HepG2 (cell line): ENCODE measurements around the gene SMURF2. TPM values are rescaled to one million over a fixed set of nuclear protein-coding genes. Genes with fewer than 3 reads are reported as not detected.
A peak's percentile ranks its signal among the peaks of the same experiment; 100 is the strongest.

Experiments
- FOXP1 ChIP-seq, 2 experiments: fragments of 450-650 bp in 1 of 2; IDR thresholded peaks; 2 replicates each; pipeline ENCODE4 v1.6.1; 2017 to 2018; ENCODE audit warnings: antibody characterized with exemption in 1 of 2
- KDM4B ChIP-seq: sonication (generic); formaldehyde crosslinking; IDR thresholded peaks from 2 replicates; pipeline ENCODE4 v1.4.0; 2020; ENCODE audit warnings: missing genetic modification reagents
- MZF1 ChIP-seq: sonication (generic); formaldehyde crosslinking; IDR thresholded peaks from 2 replicates; pipeline ENCODE4 v1.8.1; 2023; ENCODE audit warnings: mild to moderate bottlenecking, missing genetic modification reagents, borderline replicate concordance
- ONECUT2 ChIP-seq: sonication (generic); formaldehyde crosslinking; IDR thresholded peaks from 2 replicates; pipeline ENCODE4 v1.4.0; 2020; ENCODE audit warnings: missing genetic modification reagents
- SNAI1 ChIP-seq: sonication (generic); formaldehyde crosslinking; IDR thresholded peaks from 2 replicates; pipeline ENCODE4 v1.5.0; 2020; ENCODE audit warnings: mild to moderate bottlenecking, missing genetic modification reagents, borderline replicate concordance
- SP4 ChIP-seq: sonication (generic); formaldehyde crosslinking; IDR thresholded peaks from 2 replicates; pipeline ENCODE4 v1.8.1; 2023; ENCODE audit warnings: mild to moderate bottlenecking, missing genetic modification reagents
- THAP11 ChIP-seq: IDR thresholded peaks from 2 replicates; pipeline ENCODE4 v1.6.1; 2016; ENCODE audit warnings: missing biosample characterization, missing genetic modification reagents
- ZKSCAN1 ChIP-seq: fragments of 150-350 bp; IDR thresholded peaks from 2 replicates; pipeline ENCODE4 v1.6.1; 2014; ENCODE audit warnings: low read length
- ZNF3 ChIP-seq: IDR thresholded peaks from 2 replicates; pipeline ENCODE4 v1.7.0; 2017; ENCODE audit warnings: inconsistent platforms
- ZNF570 ChIP-seq: sonication (generic); formaldehyde crosslinking; IDR thresholded peaks from 2 replicates; pipeline ENCODE4 v1.4.0; 2020; ENCODE audit warnings: mild to moderate bottlenecking, missing genetic modification reagents, borderline replicate concordance
- ZNF709 ChIP-seq: sonication (generic); formaldehyde crosslinking; IDR thresholded peaks from 2 replicates; pipeline ENCODE4 v1.5.0; 2020; ENCODE audit warnings: mild to moderate bottlenecking, missing genetic modification reagents
- polyA plus RNA-seq, 8 experiments: library from polyadenylated mRNA; depleted of rRNA in 3 of 8; stranded (reverse) in 7 of 8; unstranded in 1 of 8; fragments of >200 nt; fragmentation: Illumina TruSeq in 4 of 8; extraction: Trizol in 4 of 8; gene quantifications; 2 replicates each; pipeline versions ENCODE4 v1.2.1 to v1.2.3, GENCODE V29; 2011 to 2016; ENCODE audit warnings: low read depth in 4 of 8, missing spikeins in 1 of 8, mixed read lengths in 1 of 8; ENCODE audit not compliant: insufficient read depth in 1 of 8
- total RNA-seq, 5 experiments: library from RNA; depleted of rRNA; stranded (reverse); fragments of >200 nt; fragmentation: Illumina TruSeq; extraction: Trizol; gene quantifications; 2 replicates each; pipeline ENCODE4 v1.2.3, GENCODE V29; 2016; ENCODE audit warnings: low read depth in 1 of 5
- TF ChIP-seq, protein P1 (sequence below): sonication (generic); formaldehyde crosslinking; IDR thresholded peaks from 2 replicates; pipeline ENCODE4 v1.5.0; 2020; ENCODE audit warnings: missing genetic modification reagents
- TF ChIP-seq, protein P2 (sequence below): sonication (generic); formaldehyde crosslinking; IDR thresholded peaks from 2 replicates; pipeline ENCODE4 v1.9.0; 2021; ENCODE audit warnings: mild to moderate bottlenecking, missing genetic modification reagents
- TF ChIP-seq, protein P3 (sequence below): sonication (generic); formaldehyde crosslinking; IDR thresholded peaks from 2 replicates; pipeline ENCODE4 v1.5.0; 2020; ENCODE audit warnings: missing genetic modification reagents
- TF ChIP-seq, protein P4 (sequence below): IDR thresholded peaks from 2 replicates; pipeline ENCODE4 v1.6.1; 2016; ENCODE audit warnings: missing biosample characterization, missing genetic modification reagents, low read depth
- TF ChIP-seq, protein P5 (sequence below): sonication (generic); formaldehyde crosslinking; IDR thresholded peaks from 2 replicates; pipeline ENCODE4 v1.4.0; 2020; ENCODE audit warnings: mild to moderate bottlenecking, missing genetic modification reagents, borderline replicate concordance

Gene SMURF2
- total and polyA plus RNA-seq, 2 of the 13 experiments (the other 11 are each of a cell fraction or from before 2014, with no cell fraction given) = 14.9 to 24.3 TPM

DNA sequence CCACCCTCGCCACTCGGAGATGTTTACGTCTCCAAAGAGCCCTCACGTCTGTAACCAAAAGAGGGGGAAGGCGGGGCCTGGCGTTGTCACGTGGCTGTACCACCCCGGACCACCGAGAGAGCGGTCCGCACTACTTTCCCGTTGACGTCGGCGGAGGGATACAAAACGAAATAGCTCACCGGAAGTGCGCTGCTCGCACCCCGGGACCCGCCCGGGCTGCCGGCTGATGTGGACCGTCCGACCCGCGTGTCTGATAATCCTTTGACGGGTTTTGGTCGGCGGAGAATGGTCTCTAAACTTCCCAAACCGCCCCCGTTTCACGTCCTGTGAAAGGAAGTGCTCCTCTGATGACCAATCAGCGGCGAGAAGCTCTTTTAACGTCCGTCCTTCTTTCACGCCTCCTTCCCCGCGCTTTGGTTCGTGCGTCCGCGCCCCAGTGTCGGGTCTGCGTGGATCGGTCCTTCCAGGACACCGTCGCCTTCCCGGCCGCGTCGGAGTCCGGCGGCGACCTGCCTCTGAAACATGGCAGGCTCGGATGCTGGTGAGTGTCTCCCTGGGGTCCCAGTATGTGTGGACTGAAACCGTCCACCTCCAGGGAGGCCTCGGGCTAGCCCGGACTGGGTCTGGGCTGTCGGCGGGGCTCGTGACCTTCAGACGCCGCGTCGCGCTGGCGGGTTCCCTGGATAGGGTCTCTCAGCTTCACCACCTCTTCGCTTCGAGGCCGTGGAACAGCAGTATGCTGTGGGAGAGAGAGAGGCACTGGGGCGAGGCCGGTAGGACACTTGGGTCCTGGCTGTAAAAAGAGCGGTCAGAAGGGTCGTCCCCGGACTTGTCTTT, 155.3 kb downstream of the SMURF2 start, which contains the start of gene CEP95 (continued):
- TF ChIP-seq, protein P1, sequence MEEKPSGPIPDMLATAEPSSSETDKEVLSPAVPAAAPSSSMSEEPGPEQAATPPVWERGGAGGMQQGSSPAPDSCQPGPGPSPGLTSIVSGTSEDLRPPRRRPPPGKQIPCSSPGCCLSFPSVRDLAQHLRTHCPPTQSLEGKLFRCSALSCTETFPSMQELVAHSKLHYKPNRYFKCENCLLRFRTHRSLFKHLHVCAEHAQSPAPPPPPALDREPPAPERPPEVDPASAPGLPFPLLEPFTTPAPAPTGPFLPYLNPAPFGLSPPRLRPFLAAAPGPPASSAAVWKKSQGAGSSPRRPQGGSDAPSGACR = 0 out of 2 replicates have a peak, but pooled peaks have one; percentile 56
- TF ChIP-seq ZNF3 (CRISPR knock-in tag) (peak; percentile 29; the same call in 1 of the 2 replicates), KDM4B (CRISPR knock-in tag) (peak; percentile 16; the same call in 1 of the 2 replicates), SP4 (peak; percentile 88), ONECUT2 (CRISPR knock-in tag) (peak; percentile 29; the same call in 1 of the 2 replicates), ZNF570 (peak; percentile 79; the same call in 1 of the 2 replicates), ZKSCAN1 (no peak), FOXP1 (IDR thresholded peaks at IDR 0.05) (0 out of 2 replicates have a peak, but pooled peaks have one; percentile 38), FOXP1 (CRISPR knock-in tag; IDR thresholded peaks at IDR 0.05) (peak; percentile 14; the same call in 1 of the 2 replicates), MZF1 (CRISPR knock-in tag) (no peak), ZNF709 (CRISPR knock-in tag) (peak; percentile 95), SNAI1 (CRISPR knock-in tag) (peak; percentile 66; the same call in 1 of the 2 replicates), THAP11 (CRISPR knock-in tag) (peak; percentile 87)
- TF ChIP-seq, protein P2, sequence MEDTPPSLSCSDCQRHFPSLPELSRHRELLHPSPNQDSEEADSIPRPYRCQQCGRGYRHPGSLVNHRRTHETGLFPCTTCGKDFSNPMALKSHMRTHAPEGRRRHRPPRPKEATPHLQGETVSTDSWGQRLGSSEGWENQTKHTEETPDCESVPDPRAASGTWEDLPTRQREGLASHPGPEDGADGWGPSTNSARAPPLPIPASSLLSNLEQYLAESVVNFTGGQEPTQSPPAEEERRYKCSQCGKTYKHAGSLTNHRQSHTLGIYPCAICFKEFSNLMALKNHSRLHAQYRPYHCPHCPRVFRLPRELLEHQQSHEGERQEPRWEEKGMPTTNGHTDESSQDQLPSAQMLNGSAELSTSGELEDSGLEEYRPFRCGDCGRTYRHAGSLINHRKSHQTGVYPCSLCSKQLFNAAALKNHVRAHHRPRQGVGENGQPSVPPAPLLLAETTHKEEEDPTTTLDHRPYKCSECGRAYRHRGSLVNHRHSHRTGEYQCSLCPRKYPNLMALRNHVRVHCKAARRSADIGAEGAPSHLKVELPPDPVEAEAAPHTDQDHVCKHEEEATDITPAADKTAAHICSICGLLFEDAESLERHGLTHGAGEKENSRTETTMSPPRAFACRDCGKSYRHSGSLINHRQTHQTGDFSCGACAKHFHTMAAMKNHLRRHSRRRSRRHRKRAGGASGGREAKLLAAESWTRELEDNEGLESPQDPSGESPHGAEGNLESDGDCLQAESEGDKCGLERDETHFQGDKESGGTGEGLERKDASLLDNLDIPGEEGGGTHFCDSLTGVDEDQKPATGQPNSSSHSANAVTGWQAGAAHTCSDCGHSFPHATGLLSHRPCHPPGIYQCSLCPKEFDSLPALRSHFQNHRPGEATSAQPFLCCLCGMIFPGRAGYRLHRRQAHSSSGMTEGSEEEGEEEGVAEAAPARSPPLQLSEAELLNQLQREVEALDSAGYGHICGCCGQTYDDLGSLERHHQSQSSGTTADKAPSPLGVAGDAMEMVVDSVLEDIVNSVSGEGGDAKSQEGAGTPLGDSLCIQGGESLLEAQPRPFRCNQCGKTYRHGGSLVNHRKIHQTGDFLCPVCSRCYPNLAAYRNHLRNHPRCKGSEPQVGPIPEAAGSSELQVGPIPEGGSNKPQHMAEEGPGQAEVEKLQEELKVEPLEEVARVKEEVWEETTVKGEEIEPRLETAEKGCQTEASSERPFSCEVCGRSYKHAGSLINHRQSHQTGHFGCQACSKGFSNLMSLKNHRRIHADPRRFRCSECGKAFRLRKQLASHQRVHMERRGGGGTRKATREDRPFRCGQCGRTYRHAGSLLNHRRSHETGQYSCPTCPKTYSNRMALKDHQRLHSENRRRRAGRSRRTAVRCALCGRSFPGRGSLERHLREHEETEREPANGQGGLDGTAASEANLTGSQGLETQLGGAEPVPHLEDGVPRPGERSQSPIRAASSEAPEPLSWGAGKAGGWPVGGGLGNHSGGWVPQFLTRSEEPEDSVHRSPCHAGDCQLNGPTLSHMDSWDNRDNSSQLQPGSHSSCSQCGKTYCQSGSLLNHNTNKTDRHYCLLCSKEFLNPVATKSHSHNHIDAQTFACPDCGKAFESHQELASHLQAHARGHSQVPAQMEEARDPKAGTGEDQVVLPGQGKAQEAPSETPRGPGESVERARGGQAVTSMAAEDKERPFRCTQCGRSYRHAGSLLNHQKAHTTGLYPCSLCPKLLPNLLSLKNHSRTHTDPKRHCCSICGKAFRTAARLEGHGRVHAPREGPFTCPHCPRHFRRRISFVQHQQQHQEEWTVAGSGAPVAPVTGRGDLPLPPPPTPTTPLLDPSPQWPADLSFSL (CRISPR knock-in tag) = no peak
- TF ChIP-seq, protein P3, sequence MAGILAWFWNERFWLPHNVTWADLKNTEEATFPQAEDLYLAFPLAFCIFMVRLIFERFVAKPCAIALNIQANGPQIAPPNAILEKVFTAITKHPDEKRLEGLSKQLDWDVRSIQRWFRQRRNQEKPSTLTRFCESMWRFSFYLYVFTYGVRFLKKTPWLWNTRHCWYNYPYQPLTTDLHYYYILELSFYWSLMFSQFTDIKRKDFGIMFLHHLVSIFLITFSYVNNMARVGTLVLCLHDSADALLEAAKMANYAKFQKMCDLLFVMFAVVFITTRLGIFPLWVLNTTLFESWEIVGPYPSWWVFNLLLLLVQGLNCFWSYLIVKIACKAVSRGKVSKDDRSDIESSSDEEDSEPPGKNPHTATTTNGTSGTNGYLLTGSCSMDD (CRISPR knock-in tag) = 0 out of 2 replicates have a peak, but pooled peaks have one; percentile 33
- TF ChIP-seq, protein P4, sequence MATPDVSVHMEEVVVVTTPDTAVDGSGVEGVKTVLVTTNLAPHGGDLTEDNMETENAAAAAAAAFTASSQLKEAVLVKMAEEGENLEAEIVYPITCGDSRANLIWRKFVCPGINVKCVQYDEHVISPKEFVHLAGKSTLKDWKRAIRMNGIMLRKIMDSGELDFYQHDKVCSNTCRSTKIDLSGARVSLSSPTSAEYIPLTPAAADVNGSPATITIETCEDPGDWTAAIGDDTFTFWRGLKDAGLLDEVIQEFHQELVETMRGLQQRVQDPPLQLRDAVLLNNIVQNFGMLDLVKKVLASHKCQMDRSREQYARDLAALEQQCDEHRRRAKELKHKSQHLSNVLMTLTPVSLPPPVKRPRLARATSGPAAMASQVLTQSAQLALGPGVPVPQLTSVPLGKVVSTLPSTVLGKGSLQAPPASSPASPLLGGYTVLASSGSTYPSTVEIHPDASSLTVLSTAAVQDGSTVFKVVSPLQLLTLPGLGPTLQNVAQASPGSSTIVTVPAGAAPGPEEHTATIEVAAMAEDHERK (CRISPR knock-in tag) = peak; percentile 82
- TF ChIP-seq, protein P5, sequence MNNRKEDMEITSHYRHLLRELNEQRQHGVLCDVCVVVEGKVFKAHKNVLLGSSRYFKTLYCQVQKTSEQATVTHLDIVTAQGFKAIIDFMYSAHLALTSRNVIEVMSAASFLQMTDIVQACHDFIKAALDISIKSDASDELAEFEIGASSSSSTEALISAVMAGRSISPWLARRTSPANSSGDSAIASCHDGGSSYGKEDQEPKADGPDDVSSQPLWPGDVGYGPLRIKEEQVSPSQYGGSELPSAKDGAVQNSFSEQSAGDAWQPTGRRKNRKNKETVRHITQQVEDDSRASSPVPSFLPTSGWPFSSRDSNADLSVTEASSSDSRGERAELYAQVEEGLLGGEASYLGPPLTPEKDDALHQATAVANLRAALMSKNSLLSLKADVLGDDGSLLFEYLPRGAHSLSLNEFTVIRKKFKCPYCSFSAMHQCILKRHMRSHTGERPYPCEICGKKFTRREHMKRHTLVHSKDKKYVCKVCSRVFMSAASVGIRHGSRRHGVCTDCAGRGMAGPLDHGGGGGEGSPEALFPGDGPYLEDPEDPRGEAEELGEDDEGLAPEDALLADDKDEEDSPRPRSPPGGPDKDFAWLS (CRISPR knock-in tag) = no peak; the same call in 1 of the 2 replicates
